ENCODE data around the gene MCF2L2. TPM values are rescaled to one million over a fixed set of nuclear protein-coding genes. Genes with fewer than 3 reads are reported as not detected.

The MCF2L2 gene
- total RNA-seq, 2 donors from 2014 or later: 0.25 to 1.4 TPM

- Histone ChIP-seq H3K4me3 (no peak overlapping the region), H3K9ac (ENCODE audit: low read depth in 2 of 2, low read length in 2 of 2) (no peak overlapping the region), H3K9me3 (no peaks in the 10 kb centered on the region), H3K4me1 (no peaks in the 10 kb centered on the region), H3K27me3 (no peaks in the 10 kb centered on the region), H3K36me3 (no peaks in the 10 kb centered on the region), H3K27ac (no peak overlapping the region)
- TF ChIP-seq, protein P1, sequence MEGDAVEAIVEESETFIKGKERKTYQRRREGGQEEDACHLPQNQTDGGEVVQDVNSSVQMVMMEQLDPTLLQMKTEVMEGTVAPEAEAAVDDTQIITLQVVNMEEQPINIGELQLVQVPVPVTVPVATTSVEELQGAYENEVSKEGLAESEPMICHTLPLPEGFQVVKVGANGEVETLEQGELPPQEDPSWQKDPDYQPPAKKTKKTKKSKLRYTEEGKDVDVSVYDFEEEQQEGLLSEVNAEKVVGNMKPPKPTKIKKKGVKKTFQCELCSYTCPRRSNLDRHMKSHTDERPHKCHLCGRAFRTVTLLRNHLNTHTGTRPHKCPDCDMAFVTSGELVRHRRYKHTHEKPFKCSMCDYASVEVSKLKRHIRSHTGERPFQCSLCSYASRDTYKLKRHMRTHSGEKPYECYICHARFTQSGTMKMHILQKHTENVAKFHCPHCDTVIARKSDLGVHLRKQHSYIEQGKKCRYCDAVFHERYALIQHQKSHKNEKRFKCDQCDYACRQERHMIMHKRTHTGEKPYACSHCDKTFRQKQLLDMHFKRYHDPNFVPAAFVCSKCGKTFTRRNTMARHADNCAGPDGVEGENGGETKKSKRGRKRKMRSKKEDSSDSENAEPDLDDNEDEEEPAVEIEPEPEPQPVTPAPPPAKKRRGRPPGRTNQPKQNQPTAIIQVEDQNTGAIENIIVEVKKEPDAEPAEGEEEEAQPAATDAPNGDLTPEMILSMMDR (IDR thresholded peaks at IDR 0.05): no peak
- intact Hi-C loops (cut with DNase I): no loop called here
- DNase-seq: no peak
Observed at GRCh38 chr3:183151086-183151485, 277.3 kb downstream of the MCF2L2 start.

GRCh38 chr3:183149915-183150750, 278.3 kb downstream of the MCF2L2 start:
- no peaks in the 10 kb centered on the region for H3K4me1 ChIP-seq
- intact Hi-C loops (cut with DNase I): no loop called here
- no peak overlapping the region for H3K9ac ChIP-seq (ENCODE audit: low read depth in 2 of 2, low read length in 2 of 2)
- TF ChIP-seq, protein P1 (IDR thresholded peaks at IDR 0.05): no peak
- no peaks in the 10 kb centered on the region for H3K36me3 ChIP-seq
- H3K9me3 ChIP-seq: no peaks in the 10 kb centered on the region
- H3K27ac ChIP-seq: no peak overlapping the region
- no peak overlapping the region for H3K4me3 ChIP-seq
- no peak for DNase-seq
- H3K27me3 ChIP-seq: no peaks in the 10 kb centered on the region

GRCh38 chr3:183148056-183148455, 280.4 kb downstream of the MCF2L2 start:
- intact Hi-C loops (cut with DNase I): no loop called here
- TF ChIP-seq, protein P1 (IDR thresholded peaks at IDR 0.05): no peak
- Histone ChIP-seq H3K9ac (ENCODE audit: low read depth in 2 of 2, low read length in 2 of 2) (no peak overlapping the region), H3K27me3 (no peaks in the 10 kb centered on the region), H3K4me1 (no peaks in the 10 kb centered on the region), H3K4me3 (no peak overlapping the region), H3K27ac (no peak overlapping the region), H3K9me3 (no peaks in the 10 kb centered on the region), H3K36me3 (no peaks in the 10 kb centered on the region)
- no peak for DNase-seq

DNA sequence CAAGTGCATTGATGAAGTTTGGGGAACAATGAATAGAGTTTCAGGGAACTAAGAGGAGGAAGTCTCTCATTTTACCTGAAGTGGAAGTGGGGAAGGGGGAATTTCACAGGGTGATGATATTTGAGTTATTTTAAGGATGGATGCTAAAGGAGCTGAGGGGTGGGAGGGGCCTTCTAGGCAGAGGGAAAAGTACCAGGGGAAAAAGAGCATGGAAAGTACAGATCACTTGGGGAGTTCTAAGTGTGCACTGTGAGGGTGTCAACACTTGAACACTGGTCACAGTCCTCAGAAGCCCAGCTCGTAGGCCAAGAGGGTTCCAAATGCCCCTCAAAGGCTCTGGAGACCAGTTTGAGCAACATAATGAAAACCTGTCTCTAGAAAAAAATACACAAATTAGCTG, 284.1 kb downstream of the MCF2L2 start:
- Histone ChIP-seq H3K27me3 (no peaks in the 10 kb centered on the region), H3K36me3 (no peaks in the 10 kb centered on the region), H3K4me1 (no peaks in the 10 kb centered on the region), H3K9me3 (no peaks in the 10 kb centered on the region), H3K27ac (no peak overlapping the region), H3K9ac (ENCODE audit: low read depth in 2 of 2, low read length in 2 of 2) (no peak overlapping the region), H3K4me3 (no peak overlapping the region)
- DNase-seq: no peak
- intact Hi-C loops (cut with DNase I): no loop called here
- TF ChIP-seq, protein P1 (IDR thresholded peaks at IDR 0.05): no peak

DNA sequence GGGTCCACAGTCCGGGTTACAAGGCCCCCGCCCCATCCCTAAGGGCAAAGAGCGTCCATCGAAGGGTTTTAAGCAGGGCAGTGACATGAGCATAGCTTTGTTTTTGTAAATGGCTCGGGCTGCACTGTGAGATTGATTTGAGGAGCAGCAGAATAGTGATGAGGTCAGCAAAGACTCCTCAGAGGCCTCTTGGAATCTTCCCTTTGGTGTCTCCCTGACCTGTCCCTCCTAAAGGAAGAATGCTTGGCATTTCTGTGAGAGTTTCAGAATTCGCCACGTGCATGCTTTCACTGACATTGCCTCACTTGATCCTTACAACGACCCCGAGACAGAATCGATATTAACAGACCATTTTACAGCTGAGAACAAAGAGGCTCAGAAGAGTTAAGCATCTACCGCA, 286.2 kb downstream of the MCF2L2 start:
- no peaks in the 10 kb centered on the region for H3K9me3 ChIP-seq
- no peaks in the 10 kb centered on the region for H3K4me1 ChIP-seq
- TF ChIP-seq, protein P1 (IDR thresholded peaks at IDR 0.05): no peak
- no peak overlapping the region for H3K4me3 ChIP-seq
- no peaks in the 10 kb centered on the region for H3K36me3 ChIP-seq
- intact Hi-C loops (cut with DNase I): no loop called here
- H3K27me3 ChIP-seq: no peaks in the 10 kb centered on the region
- H3K27ac ChIP-seq: no peak overlapping the region
- DNase-seq: no peak
- no peak overlapping the region for H3K9ac ChIP-seq (ENCODE audit: low read depth in 2 of 2, low read length in 2 of 2)
